ENCODE data around the gene BBX.
A peak's percentile ranks its signal among the peaks of the same experiment; 100 is the strongest.
"Not testable (repeated sequence)": the region's sequence is repeated elsewhere in the genome, so short reads cannot be mapped to it uniquely, and the experiment has no call there.

Gene BBX

GRCh38 chr3:107684431-107684925 lies 161.7 kb downstream of the BBX start:
- Mint-ChIP-seq H3K36me3 (ENCODE audit: low read depth) (peaks cover 2% of the 10 kb centered on the region), H3K27ac (no peak overlapping the region), H3K4me3 (peak overlapping the region; percentile 16), H3K27me3 (no peaks in the 10 kb centered on the region), H3K9me3 (no peaks in the 10 kb centered on the region), H3K4me1 (ENCODE audit: low read depth) (peaks cover 62% of the 10 kb centered on the region)
- no peak for DNase-seq

DNA sequence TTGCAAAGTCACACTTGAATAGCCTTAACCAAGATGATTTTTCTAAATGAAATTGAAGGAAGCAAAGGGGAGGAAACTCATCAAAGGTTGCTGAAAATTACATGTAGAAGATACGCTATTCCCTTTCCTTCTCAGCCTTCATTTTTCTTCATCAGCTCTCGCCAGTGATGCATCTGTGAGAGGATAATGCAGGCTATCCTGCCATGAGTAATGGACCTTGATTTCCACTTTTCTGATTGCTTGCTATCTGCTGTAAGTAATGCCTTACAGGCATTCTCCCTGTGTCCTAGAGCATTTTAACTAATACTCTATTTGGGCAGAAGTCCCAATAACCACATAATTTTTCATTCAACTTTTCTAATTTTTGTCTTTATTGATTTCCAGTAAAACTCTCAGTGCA lies 162.6 kb downstream of the BBX start:
- no peaks in the 10 kb centered on the region for H3K27me3 Mint-ChIP-seq
- H3K27ac Mint-ChIP-seq, result no peak overlapping the region
- H3K4me3 Mint-ChIP-seq, result no peak overlapping the region
- H3K36me3 Mint-ChIP-seq (ENCODE audit: low read depth), result peaks cover 2% of the 10 kb centered on the region
- H3K4me1 Mint-ChIP-seq (ENCODE audit: low read depth), result peaks cover 57% of the 10 kb centered on the region
- no peak for DNase-seq
- no peaks in the 10 kb centered on the region for H3K9me3 Mint-ChIP-seq

DNA sequence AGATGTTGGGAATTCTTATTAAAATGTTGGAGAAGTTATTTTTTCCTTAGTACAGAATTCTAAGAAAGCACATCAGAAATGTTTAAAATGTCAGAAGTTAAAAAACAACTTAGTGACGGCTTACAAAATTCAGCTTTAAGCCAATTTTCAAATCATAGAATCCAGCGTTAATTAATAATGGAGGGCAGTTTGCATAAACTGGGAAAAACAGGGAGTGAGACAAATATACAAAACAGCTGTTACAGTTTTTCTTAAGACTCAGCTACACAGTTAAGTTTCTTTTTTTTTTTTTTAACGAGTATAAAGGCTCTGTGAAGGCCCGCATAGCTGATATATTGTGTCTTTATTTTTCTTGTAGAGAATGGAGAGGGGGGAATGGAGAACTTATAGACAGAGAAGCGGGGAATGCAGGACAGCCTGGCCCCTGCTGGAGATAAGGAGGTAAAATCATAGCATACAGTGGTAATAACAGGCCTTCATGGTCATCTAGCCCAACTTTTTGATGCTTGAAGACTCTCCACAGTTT lies 164.4 kb downstream of the BBX start:
- Mint-ChIP-seq H3K9me3 (no peaks in the 10 kb centered on the region), H3K27me3 (no peaks in the 10 kb centered on the region), H3K27ac (no peak overlapping the region), H3K36me3 (ENCODE audit: low read depth) (peaks cover 2% of the 10 kb centered on the region), H3K4me3 (no peak overlapping the region), H3K4me1 (ENCODE audit: low read depth) (peaks cover 52% of the 10 kb centered on the region)
- DNase-seq, result no peak

- DNase-seq, result no peak
- no peak overlapping the region for H3K27ac Mint-ChIP-seq
- H3K4me3 Mint-ChIP-seq, result no peak overlapping the region
- H3K36me3 Mint-ChIP-seq (ENCODE audit: low read depth), result peaks cover 2% of the 10 kb centered on the region
- no peaks in the 10 kb centered on the region for H3K27me3 Mint-ChIP-seq
- no peaks in the 10 kb centered on the region for H3K9me3 Mint-ChIP-seq
- peaks cover 34% of the 10 kb centered on the region for H3K4me1 Mint-ChIP-seq (ENCODE audit: low read depth)
Observed at GRCh38 chr3:107689355-107689754, 166.6 kb downstream of the BBX start.

- DNase-seq, result no peak
- Mint-ChIP-seq H3K4me1 (ENCODE audit: low read depth) (peaks cover 22% of the 10 kb centered on the region), H3K36me3 (ENCODE audit: low read depth) (peaks cover 2% of the 10 kb centered on the region)
Observed at GRCh38 chr3:107690522-107691138, 167.9 kb downstream of the BBX start.

DNA sequence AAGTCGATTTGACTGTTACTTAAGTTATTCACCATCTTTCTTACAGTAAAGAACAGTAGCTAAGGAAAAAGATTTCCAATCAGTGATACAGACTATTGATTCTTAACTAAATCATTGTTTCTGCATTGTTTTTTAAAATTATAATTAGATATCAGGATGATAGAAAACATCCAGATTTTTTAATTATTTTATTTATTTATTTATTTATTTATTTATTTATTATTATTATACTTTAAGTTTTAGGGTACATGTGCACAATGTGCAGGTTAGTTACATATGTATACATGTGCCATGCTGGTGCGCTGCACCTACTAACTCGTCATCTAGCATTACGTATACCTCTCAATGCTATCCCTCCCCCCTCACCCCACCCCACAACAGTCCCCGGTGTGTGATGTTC lies 169.2 kb downstream of the BBX start:
- H3K9me3 Mint-ChIP-seq; H3K36me3 Mint-ChIP-seq (ENCODE audit: low read depth); DNase-seq; H3K4me3 Mint-ChIP-seq; H3K27ac Mint-ChIP-seq; H3K27me3 Mint-ChIP-seq: not testable (repeated sequence)
- H3K4me1 Mint-ChIP-seq (ENCODE audit: low read depth), result peaks cover 22% of the 10 kb centered on the region

More at GRCh38 chr3:107690522-107691138, 167.9 kb downstream of the BBX start:
- Mint-ChIP-seq H3K4me3 (no peak overlapping the region), H3K9me3 (no peaks in the 10 kb centered on the region), H3K27me3 (no peaks in the 10 kb centered on the region), H3K27ac (no peak overlapping the region)

DNA sequence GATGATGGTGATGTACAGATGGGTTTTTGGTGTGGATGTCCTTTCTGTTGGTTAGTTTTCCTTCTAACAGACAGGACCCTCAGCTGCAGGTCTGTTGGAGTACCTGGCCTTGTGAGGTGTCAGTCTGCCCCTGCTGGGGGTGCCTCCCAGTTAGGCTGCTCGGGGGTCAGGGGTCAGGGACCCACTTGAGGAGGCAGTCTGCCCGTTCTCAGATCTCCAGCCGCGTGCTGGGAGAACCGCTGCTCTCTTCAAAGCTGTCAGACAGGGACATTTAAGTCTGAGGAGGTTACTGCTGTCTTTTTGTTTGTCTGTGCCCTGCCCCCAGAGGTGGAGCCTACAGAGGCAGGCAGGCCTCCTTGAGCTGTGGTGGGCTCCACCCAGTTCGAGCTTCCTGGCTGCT lies 174.6 kb downstream of the BBX start:
- not testable (repeated sequence) for H3K27me3 Mint-ChIP-seq; H3K27ac Mint-ChIP-seq; H3K36me3 Mint-ChIP-seq (ENCODE audit: low read depth); H3K9me3 Mint-ChIP-seq; DNase-seq
- peaks cover 27% of the 10 kb centered on the region for H3K4me1 Mint-ChIP-seq (ENCODE audit: low read depth)
- peak overlapping the region; percentile 71 for H3K4me3 Mint-ChIP-seq

GRCh38 chr3:107697855-107698254 lies 175.1 kb downstream of the BBX start:
- not testable (repeated sequence) for H3K36me3 Mint-ChIP-seq (ENCODE audit: low read depth); H3K27me3 Mint-ChIP-seq; H3K9me3 Mint-ChIP-seq; DNase-seq
- peak overlapping the region; percentile 71 for H3K4me3 Mint-ChIP-seq
- H3K27ac Mint-ChIP-seq, result peak overlapping the region; percentile 44
- H3K4me1 Mint-ChIP-seq (ENCODE audit: low read depth), result peaks cover 32% of the 10 kb centered on the region

GRCh38 chr3:107699682-107700081 lies 176.9 kb downstream of the BBX start:
- Mint-ChIP-seq H3K4me1 (ENCODE audit: low read depth) (peaks cover 44% of the 10 kb centered on the region), H3K27ac (no peak overlapping the region), H3K4me3 (no peak overlapping the region), H3K27me3 (no peaks in the 10 kb centered on the region), H3K9me3 (no peaks in the 10 kb centered on the region), H3K36me3 (ENCODE audit: low read depth) (no peaks in the 10 kb centered on the region)
- no peak for DNase-seq

DNA sequence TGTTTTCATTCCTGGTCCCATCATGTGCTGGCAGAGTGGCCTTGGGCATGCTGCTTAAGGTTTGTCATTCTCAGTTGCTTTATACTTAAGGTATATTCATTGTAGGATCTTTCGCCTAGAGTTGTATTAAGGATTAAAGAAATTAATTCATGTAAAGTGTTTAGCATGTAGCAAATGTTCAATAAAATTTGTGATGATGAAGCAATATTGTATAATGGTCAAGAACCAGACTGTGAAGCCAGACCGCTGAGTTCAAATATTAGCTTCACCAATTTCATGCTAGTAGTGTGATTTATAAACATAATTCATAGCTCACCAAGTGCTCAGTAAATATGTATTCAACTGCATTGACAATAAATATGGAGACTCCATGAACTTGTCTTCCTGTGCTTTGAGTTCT lies 178.5 kb downstream of the BBX start:
- H3K4me1 Mint-ChIP-seq (ENCODE audit: low read depth), result peaks cover 52% of the 10 kb centered on the region
- H3K27ac Mint-ChIP-seq, result no peak overlapping the region
- DNase-seq, result no peak
- H3K4me3 Mint-ChIP-seq, result no peak overlapping the region
- H3K9me3 Mint-ChIP-seq, result no peaks in the 10 kb centered on the region
- no peaks in the 10 kb centered on the region for H3K27me3 Mint-ChIP-seq
- H3K36me3 Mint-ChIP-seq (ENCODE audit: low read depth), result no peaks in the 10 kb centered on the region

- no peak overlapping the region for H3K4me3 Mint-ChIP-seq
- H3K27me3 Mint-ChIP-seq, result no peaks in the 10 kb centered on the region
- no peak for DNase-seq
- H3K4me1 Mint-ChIP-seq (ENCODE audit: low read depth), result peaks cover 43% of the 10 kb centered on the region
- no peaks in the 10 kb centered on the region for H3K36me3 Mint-ChIP-seq (ENCODE audit: low read depth)
- no peak overlapping the region for H3K27ac Mint-ChIP-seq
- H3K9me3 Mint-ChIP-seq, result no peaks in the 10 kb centered on the region
Observed at GRCh38 chr3:107704477-107704876, 181.7 kb downstream of the BBX start.

DNA sequence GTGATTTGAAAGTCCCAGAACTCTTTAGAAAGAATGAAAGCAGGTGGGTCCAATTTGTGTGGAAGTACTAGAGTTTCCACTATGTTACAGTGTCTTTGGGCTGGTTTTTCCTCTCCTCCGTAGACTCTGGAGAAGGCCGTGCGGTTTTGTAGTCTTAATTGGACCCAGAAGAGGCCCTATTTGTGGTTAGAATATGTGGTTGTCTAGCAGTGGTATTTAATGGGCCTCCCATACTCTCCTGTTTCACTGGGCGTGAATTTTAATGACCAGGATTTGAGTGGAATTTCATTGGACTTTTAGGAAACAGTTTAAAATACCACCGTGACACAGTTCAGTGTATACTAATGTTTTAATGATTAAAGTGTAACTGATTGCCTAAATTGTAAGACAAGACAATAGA lies 182.3 kb downstream of the BBX start:
- DNase-seq, result no peak
- Mint-ChIP-seq H3K27ac (no peak overlapping the region), H3K9me3 (no peaks in the 10 kb centered on the region), H3K27me3 (no peaks in the 10 kb centered on the region), H3K4me3 (no peak overlapping the region), H3K36me3 (ENCODE audit: low read depth) (peaks cover 3% of the 10 kb centered on the region), H3K4me1 (ENCODE audit: low read depth) (peaks cover 37% of the 10 kb centered on the region)

GRCh38 chr3:107710851-107711250 lies 188.1 kb downstream of the BBX start:
- Mint-ChIP-seq H3K27me3 (no peaks in the 10 kb centered on the region), H3K27ac (no peak overlapping the region), H3K4me3 (no peak overlapping the region), H3K9me3 (no peaks in the 10 kb centered on the region), H3K36me3 (ENCODE audit: low read depth) (peaks cover 50% of the 10 kb centered on the region), H3K4me1 (ENCODE audit: low read depth) (peaks cover 7% of the 10 kb centered on the region)
- DNase-seq, result no peak

DNA sequence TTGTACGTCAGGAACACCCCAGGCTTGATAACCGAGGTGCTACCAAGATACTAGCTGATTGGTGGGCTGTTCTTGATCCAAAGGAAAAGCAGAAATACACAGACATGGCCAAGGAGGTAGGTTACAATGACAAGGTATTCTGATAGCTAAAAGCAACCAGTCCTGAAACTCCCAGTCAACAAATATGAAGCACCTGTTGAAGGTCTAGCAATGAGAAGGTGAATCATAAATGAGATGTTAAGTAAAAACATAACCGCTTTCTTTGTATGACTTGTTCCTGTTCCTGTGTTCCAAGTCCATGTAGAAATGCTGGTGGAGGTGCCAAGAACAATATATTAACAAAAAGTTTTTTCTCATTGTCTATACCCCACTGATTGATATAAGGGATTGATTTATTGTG lies 194.0 kb downstream of the BBX start:
- peaks cover 55% of the 10 kb centered on the region for H3K36me3 Mint-ChIP-seq (ENCODE audit: low read depth)
- H3K4me3 Mint-ChIP-seq, result no peak overlapping the region
- no peaks in the 10 kb centered on the region for H3K9me3 Mint-ChIP-seq
- no peak for DNase-seq
- H3K4me1 Mint-ChIP-seq (ENCODE audit: low read depth), result peaks cover 9% of the 10 kb centered on the region
- H3K27ac Mint-ChIP-seq, result no peak overlapping the region
- H3K27me3 Mint-ChIP-seq, result no peaks in the 10 kb centered on the region

DNA sequence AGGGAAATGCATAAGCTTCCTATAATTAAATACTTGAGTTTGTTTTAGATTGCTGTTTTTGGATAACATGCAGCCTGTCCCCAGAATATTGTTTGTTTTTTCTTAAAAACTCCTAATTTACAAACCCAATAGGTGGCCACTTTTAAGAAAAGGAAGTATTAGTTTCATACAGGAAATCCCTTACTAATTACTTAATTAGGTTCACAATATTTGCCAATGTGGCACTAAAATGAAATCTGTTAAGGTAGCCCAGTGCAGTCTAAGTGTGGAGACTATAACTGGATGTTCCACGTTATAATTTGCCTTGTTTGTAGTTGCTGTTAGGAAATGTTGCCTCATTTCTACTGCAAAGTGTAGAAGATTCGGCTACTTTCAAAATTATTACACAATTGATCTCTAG lies 195.8 kb downstream of the BBX start:
- no peaks in the 10 kb centered on the region for H3K27me3 Mint-ChIP-seq
- DNase-seq, result no peak
- H3K36me3 Mint-ChIP-seq (ENCODE audit: low read depth), result peaks cover 50% of the 10 kb centered on the region
- H3K4me3 Mint-ChIP-seq, result no peak overlapping the region
- peaks cover 3% of the 10 kb centered on the region for H3K9me3 Mint-ChIP-seq
- no peak overlapping the region for H3K27ac Mint-ChIP-seq
- peaks cover 9% of the 10 kb centered on the region for H3K4me1 Mint-ChIP-seq (ENCODE audit: low read depth)

DNA sequence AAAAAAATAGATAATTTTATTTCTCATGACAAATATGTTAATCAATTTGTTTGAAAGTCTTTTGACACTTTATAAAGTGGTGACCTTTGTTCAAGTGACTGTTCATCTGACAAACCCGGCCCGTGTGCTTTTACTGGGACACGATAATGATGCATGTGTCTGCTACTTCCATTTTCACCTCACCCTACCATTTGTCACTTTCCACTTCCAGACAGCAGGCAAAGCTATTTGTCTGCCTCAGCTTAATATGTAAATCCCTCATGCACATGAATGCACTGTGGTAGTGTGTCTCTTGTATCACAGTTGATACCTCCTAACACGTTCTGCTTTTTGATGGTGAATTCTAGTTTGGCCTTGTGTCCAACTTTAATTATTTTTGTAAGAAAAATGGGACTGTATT lies 204.3 kb downstream of the BBX start:
- H3K27me3 Mint-ChIP-seq, result no peaks in the 10 kb centered on the region
- DNase-seq, result no peak
- H3K9me3 Mint-ChIP-seq, result peaks cover 3% of the 10 kb centered on the region
- peaks cover 33% of the 10 kb centered on the region for H3K4me1 Mint-ChIP-seq (ENCODE audit: low read depth)
- no peak overlapping the region for H3K27ac Mint-ChIP-seq
- H3K36me3 Mint-ChIP-seq (ENCODE audit: low read depth), result peaks cover 64% of the 10 kb centered on the region
- H3K4me3 Mint-ChIP-seq, result no peak overlapping the region
